NCI-H2227 (cell line): ENCODE results near the gene CACNA2D3.
A peak's percentile ranks its signal among the peaks of the same experiment; 100 is the strongest.

Experiments
- DNase-seq: peaks from one replicate; lab custom pipeline; 2025; ENCODE audit not compliant: unreplicated experiment; lab: John Stamatoyannopoulos, UW

The CACNA2D3 gene

GRCh38 chr3:54773271-54773670, 650.9 kb downstream of the CACNA2D3 start:
- DNase-seq: peak; percentile 31

DNA sequence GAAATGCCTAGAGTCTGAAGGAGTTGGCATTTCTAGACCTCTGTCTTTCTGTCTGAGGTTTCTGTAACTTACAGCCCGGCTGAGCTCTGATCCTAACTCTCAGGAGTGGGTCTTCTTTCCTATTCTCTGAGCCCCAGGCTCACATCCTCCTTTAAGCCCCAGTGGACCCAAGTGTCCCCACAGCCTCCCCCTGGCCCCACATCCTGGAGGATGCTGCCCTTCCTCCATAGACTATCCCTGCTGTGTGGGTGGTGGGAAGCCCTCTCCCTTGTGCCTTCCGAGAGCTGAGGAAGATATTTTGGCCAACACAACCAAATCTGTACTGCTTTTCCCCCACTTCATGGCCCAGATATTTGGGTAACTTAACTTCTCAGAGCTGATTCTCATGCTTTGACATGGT, 654.2 kb downstream of the CACNA2D3 start:
- DNase-seq: no peak

DNA sequence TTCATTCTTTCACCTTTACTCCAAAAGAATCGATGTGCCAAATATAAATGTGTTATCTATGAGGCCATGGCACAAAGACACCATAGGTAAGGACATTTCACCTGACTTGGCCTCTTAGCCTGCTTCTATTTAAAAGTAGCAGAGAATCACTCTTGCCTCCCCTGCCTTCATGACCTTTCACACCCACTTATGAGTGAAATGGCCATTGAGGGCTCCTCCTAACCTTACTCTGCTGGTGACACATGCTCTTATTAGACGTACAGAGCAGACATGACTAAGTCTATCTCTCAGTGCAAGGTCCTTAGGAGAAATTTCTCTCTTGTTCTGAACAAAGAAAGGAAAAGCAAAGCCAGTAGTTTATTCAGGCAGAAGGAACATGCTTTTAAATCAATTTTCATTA, 654.8 kb downstream of the CACNA2D3 start:
- DNase-seq: no peak

DNA sequence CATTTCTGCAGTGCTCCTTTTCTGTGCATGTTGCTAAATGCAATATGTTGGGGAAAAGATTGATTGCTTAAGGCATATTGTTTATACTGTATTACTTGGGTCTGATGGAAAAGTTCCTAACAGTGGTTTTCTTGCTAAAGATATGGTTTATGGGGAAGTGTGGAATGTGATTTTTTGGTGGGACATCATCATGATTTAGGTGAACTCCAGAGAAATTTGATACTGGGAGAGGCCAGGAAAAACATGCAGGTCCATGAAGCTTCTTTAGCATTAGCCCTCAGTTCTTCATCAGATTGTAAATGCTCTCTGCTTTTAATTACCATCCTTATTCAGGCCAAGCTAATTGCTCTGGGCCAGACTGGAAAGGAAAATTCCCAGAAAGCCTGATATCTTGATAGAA, 658.0 kb downstream of the CACNA2D3 start:
- DNase-seq: no peak

GRCh38 chr3:54781728-54782127, 659.4 kb downstream of the CACNA2D3 start:
- DNase-seq: no peak

- no peak for DNase-seq
These were observed 661.3 kb downstream of the CACNA2D3 start for GRCh38 chr3:54783611-54784010.

DNA sequence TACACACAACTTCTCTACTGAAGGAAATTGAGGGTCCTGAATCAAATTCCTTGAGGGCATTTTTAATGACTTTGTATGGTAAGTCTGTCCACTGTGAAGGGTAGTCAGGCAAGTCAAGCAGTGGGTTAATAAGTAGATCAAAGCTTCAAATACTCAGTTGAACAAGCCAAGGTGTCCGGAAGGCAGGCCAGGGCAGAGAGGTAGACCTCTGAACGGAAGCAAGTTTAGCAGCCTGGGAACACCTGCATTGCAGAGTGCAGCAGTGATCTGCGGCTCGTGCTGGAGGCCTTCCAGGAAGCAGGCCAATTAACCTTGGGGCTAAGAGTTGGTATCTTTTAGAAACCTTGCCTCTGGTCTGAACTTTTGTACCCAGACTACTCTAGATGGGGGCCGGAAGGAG, 661.7 kb downstream of the CACNA2D3 start:
- no peak for DNase-seq

GRCh38 chr3:54785976-54786375, 663.6 kb downstream of the CACNA2D3 start:
- DNase-seq: no peak

- no peak for DNase-seq
These were observed 667.7 kb downstream of the CACNA2D3 start for GRCh38 chr3:54790051-54790450.

DNA sequence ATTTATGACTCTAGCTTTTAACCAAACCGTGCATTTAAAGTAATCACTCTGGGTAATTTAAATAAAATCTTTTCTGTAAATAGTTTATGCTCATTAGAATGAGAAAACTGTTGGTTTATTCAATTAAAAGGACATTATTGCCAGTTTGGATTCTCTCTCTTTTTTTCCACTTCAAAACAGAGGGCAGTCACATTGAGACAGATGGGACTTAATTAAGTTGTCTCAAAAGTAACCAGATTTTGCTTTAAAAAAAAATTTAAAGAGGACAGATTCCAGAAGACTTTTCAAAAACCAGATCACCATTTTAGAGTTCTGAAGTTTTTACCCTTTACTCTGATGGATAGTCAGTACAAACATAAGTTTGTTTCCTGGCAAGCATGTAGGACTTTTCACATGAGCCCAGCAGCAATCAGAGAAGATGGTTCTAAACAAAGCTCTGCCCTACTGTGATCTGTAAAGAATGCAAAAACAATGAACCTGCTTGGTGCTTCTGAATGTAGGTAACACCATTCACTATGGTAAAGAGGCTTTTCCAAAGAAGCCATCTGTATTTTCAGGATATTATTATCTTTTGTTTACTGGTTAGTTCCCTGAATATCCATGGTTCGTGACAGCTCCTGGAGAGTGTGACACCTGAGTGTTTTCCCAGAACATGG, 669.3 kb downstream of the CACNA2D3 start:
- no peak for DNase-seq

DNA sequence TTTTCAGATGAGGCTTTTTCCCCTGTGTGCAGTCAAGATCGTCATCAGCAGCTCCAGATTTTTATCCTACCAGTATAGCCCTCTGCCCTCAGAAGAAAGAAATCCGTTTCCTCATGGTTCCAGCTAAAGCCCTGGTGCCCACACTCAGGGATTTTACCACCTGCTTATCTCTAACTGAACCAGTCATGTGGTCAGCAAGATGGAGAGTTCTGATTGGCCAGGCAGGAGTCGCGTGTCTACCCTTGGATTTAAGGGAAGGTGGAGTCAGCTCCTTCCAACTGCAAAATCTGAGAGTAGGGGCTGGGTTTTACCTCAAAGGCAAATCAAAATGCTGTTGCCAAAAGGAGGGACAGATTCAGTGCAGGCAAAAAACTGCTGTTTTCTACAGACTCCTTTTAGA, 670.2 kb downstream of the CACNA2D3 start:
- DNase-seq: no peak

DNA sequence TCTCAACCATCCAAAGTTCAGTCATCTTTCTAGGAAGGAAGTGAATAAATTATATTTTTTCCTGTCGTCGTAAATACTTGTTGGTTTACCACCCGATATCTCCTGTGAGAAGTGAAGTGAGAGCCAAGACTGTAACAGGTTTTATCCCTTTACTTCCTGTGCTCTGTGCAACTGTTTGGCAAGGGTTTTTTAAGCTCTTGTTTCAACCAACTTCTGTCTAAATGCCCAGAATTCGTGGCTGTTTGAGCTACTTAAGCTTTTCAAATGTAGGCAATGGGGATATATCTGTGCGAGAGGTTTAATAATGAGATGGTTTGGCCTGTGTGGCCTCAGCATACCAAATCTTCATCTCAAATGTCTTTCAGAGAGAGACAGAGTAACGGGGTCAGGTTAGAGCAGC, 670.8 kb downstream of the CACNA2D3 start:
- no peak for DNase-seq

GRCh38 chr3:54797111-54797510, 674.8 kb downstream of the CACNA2D3 start:
- no peak for DNase-seq

- DNase-seq: no peak
These were observed 678.1 kb downstream of the CACNA2D3 start for GRCh38 chr3:54800478-54800877.

DNA sequence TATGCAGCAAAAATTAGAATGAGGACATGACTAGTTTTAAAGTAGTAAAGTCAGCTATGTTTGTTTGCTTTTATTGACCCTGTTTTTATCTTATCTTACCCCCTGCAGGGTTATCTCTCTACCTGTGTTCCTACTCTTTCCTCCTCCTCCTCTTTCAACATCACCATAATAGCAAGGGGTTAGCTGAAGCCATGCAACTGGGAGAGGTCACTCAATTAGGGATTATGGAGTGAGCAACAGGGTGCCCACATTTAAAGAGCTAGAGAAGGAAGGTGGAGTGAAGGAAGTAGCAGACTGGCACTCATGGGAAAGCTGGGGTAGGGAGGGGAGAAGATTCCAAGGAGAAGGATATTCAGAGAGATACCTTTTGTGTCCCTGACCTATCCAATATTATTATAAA, 679.6 kb downstream of the CACNA2D3 start:
- DNase-seq: no peak

DNA sequence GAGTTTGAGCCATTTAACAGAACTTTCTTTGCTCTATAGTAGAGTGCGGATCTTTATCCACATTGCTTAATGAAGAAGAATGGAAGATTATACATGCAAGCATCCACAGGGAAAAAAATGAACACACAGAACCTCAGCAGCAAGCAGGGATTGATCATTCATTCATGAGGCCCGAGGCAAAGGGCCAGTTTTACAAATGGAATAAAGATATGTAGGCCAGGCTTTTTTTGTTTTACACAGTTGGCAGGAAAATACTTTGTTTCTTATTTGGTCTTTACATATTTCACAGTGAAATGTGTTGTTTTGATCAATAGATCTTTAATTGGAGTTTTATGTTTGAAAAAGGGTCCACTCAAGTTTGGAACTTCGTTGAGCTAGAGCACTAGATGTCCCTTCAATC, 688.0 kb downstream of the CACNA2D3 start:
- DNase-seq: no peak

DNA sequence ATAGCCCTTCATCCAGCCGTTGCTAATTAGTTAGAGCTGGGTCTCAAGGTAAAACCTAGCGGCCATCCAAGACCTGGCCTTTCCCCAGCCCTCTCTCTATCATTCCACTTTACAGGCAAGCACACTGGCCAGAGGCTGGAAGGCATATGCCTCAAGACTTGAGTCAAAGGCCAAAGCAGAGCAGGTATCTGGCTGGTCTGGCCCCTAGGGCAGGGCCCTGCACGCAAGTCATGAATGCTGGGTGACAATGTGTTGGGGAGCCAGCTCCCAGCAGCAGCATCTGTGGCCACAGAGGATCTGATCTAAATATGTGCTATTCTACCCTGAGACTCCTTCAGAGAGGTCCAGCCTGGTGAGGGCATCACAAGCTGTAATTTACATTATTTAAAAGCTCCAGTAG, 691.9 kb downstream of the CACNA2D3 start:
- DNase-seq: no peak

- DNase-seq: no peak
These were observed 695.3 kb downstream of the CACNA2D3 start for GRCh38 chr3:54817628-54818027.

DNA sequence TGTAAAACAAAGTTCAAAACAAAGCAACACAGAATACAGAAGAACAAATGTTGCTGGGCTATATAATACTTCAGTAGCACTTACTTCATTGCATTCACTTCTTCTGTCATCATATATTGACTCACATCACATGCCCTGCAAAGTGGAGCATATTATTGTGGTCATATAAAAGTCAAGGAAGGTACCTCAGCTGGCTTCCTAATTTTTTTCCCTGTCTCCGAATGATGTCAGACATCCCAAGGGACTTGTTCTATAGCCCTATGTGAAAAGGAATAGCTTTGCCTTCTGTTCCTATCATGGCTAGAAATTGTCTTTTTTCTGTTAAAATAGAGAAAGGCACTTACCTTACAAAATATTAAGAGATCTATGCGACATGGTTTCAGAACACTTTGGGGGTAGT, 696.1 kb downstream of the CACNA2D3 start:
- DNase-seq: no peak

GRCh38 chr3:54818942-54819341, 696.6 kb downstream of the CACNA2D3 start:
- DNase-seq: no peak

DNA sequence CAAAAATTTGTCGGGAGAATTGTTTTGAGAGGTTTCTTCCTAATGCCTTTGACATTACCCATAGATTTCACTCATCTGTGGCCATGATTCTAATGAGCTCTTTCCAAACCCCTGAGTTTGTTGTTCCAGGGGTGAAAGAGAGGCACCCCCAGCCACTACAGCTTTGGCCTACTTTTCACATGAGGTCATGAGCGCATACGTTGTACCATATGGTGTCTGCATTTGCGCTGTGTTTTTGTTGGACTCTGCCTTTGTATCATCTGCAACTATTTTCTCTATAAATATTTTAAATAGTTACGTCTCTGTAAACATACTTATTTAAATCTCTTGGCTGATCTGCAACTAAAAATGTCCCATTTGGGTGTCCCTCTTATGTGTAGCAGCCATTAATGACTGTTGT, 697.6 kb downstream of the CACNA2D3 start:
- DNase-seq: no peak

GRCh38 chr3:54822206-54822605, 699.9 kb downstream of the CACNA2D3 start:
- no peak for DNase-seq

DNA sequence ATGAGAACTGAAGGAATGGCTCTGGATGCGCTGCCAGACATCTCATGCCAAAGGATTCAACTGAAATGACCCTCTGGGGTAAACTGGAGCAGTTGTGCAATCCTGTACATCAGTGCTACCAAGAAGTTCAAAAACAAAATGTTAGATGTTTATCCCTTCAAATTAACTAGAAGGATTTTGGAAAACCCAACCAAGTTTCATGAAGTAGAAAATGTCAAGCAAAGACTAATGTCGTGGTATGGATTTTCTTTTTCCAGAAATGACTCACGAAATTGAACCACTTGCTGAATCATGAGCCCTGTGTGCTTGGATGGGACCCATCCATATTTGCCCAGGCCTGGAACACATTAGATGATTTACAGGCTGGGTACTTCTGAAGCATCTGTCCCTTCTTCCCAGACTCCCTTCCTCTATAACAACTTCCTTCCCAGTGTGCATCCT, 703.9 kb downstream of the CACNA2D3 start:
- no peak for DNase-seq
